Naive thymus-derived CD8-positive, alpha-beta T cell (primary cell): ENCODE measurements around the gene TMEM219. TPM values are rescaled to one million over a fixed set of nuclear protein-coding genes. Genes with fewer than 3 reads are reported as not detected.

Source experiments
- ATAC-seq, 2 donors: fragments of 150-1000 bp; cut with Tn5 transposase in 1 of 2; sonication (Bioruptor Pico), chemical (Tn5 transposase) in 1 of 2; 1 replicate in 1 of 2; 2 replicates in 1 of 2; pipeline ENCODE4 v1.10.0; 2021; ENCODE audit warnings: mild to moderate bottlenecking in 2 of 2, moderate library complexity in 2 of 2
- POLR2A ChIA-PET: fragments of 350-600 bp; sonication (Branson Sonifier 250); formaldehyde crosslinking; loops from one replicate; lab custom pipeline; 2021; ENCODE audit warnings: antibody characterized with exemption; lab: Charles Lee
- DNase-seq, 10 donors: peaks; one replicate each; pipeline versions ENCODE4 v3.0.0 to v3.0.0-alpha.2; 2020 to 2022
- H3K27ac Mint-ChIP-seq, 10 donors: one replicate each; pipeline ENCODE4 v1.8.0; 2020 to 2022; ENCODE audit warnings: mild to moderate bottlenecking in 10 of 10, mixed read lengths in 10 of 10, moderate library complexity in 4 of 10, inconsistent platforms in 1 of 10
- H3K27me3 Mint-ChIP-seq, 5 donors: one replicate each; pipeline ENCODE4 v1.8.0; 2021 to 2022; ENCODE audit warnings: mixed read lengths in 5 of 5
- H3K36me3 Mint-ChIP-seq, 3 donors: one replicate each; pipeline ENCODE4 v1.8.0; 2020 to 2022; ENCODE audit warnings: mixed read lengths in 3 of 3, mild to moderate bottlenecking in 2 of 3, inconsistent platforms in 1 of 3
- H3K4me1 Mint-ChIP-seq, 4 donors: one replicate each; pipeline ENCODE4 v1.8.0; 2021 to 2022; ENCODE audit warnings: mixed read lengths in 4 of 4
- H3K4me3 Mint-ChIP-seq, 10 donors: one replicate each; pipeline ENCODE4 v1.8.0; 2020 to 2022; ENCODE audit warnings: mild to moderate bottlenecking in 10 of 10, mixed read lengths in 10 of 10, moderate library complexity in 6 of 10, inconsistent platforms in 1 of 10
- H3K9me3 Mint-ChIP-seq, 9 donors: one replicate each; pipeline ENCODE4 v1.8.0; 2020 to 2022; ENCODE audit warnings: mixed read lengths in 9 of 9, mild to moderate bottlenecking in 3 of 9, inconsistent platforms in 1 of 9, moderate library complexity in 1 of 9
- polyA plus RNA-seq, 3 donors: library from polyadenylated mRNA; unstranded; fragments of 300-500 nt; fragmentation: Illumina TruSeq; gene quantifications; one replicate each; pipeline ENCODE4 v1.2.3, GENCODE V29; 2021
- total RNA-seq, 8 experiments: library from RNA in 2 of 8; stranded (reverse) in 2 of 8; gene quantifications; one replicate each; pipeline ENCODE4 v1.2.3 and lab custom pipeline; 2021 to 2026

Gene TMEM219
- total and polyA plus RNA-seq, 5 experiments from 2014 or later = 63.1 to 179 (median 157) TPM

DNA sequence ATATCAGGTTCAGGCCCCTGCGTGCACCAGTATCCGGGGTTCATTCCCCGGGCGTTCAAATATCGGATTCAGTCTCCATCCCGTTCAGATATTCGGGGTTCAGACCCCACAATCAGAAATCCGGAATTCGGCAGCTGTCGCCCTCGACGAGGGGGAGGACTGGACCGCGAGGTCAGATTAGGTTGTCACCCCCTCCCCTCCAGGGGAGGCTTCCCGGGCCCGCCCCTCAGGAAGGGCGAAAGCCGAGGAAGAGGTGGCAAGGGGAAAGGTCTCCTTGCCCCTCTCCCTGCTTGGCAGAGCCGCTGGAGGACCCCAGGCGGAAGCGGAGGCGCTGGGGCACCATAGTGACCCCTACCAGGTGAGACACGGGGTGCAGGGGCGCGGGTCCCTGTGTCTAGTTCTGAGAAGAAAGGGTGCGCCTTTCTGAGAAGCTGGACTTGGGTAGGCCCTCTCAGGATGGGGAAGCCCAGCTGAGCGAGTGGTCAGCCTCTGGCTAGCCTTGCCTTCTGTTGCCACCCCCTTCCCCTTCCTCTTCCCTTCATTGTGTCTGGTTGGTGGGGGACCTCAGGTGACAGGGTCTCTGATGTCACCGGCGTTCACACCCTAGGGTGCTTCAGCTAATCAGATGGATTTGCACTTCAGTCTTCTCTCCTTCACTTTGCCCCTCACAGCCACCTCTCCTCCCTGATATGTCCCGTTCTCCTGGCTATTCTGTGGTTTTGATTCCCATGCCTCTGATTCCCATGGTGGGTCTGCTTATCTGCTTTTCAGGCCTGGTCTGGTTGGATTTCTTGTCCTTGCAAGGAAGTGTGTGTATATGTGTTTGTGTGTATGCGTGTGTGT is 12.6 kb downstream of the TMEM219 start:
- no peak for ATAC-seq
- H3K4me3 Mint-ChIP-seq = peak overlapping the region; percentile 82 to 98 (median 95)
- peak overlapping the region; percentile 66 to 96 (median 90) for H3K27ac Mint-ChIP-seq
- H3K27me3 Mint-ChIP-seq = no peaks in the 10 kb centered on the region
- peaks cover 19 to 43% (median 39%) of the 10 kb centered on the region in 4 donors for H3K4me1 Mint-ChIP-seq
- POLR2A ChIA-PET = interaction anchor here (0.8 to 2.8 kb wide), 7 partner anchors 13 to 168 kb away, joined by 3 to 29 read pairs (median 6); partner anchors contain the start of genes ALDOA, KCTD13, MAZ and TMEM219
- no peaks in the 10 kb centered on the region for H3K9me3 Mint-ChIP-seq
- peaks cover 0 to 26% (median 9%) of the 10 kb centered on the region in 3 donors for H3K36me3 Mint-ChIP-seq
- peak in 3 of 10 donors; percentile 9 to 23 (median 15) for DNase-seq

DNA sequence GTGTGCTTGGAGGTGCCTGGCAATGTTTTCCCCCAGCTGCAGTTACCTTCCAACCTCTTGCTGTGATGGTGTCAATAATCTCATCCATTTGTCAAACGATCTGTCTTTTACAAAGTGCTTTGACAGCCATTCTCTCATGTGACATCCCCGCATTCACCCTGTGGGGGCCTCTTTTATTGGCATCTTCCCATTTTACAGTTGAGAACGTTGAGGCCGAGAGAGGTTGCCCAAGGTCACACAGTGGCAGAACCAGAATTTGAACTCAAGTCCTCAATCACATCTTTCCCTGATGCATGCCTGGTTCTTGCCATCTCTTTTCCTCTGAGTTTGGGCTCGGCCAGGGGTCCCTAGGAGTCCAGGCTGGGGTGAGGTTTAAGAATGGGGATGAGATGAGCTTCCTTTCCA is 13.3 kb downstream of the TMEM219 start:
- Mint-ChIP-seq H3K4me3 (peak overlapping the region; percentile 82 to 98 (median 95)), H3K9me3 (no peaks in the 10 kb centered on the region), H3K36me3 (peaks cover 0 to 31% (median 9%) of the 10 kb centered on the region in 3 donors), H3K27ac (peak overlapping the region; percentile 43 to 94 (median 88)), H3K27me3 (no peaks in the 10 kb centered on the region), H3K4me1 (peaks cover 19 to 43% (median 39%) of the 10 kb centered on the region in 4 donors)
- no peak for DNase-seq
- POLR2A ChIA-PET = interaction anchor here (0.8 to 2.8 kb wide), 5 partner anchors 13 to 50 kb away, joined by 3 to 29 read pairs (median 7); partner anchors contain the start of genes KCTD13 and TMEM219
- ATAC-seq = no peak

DNA sequence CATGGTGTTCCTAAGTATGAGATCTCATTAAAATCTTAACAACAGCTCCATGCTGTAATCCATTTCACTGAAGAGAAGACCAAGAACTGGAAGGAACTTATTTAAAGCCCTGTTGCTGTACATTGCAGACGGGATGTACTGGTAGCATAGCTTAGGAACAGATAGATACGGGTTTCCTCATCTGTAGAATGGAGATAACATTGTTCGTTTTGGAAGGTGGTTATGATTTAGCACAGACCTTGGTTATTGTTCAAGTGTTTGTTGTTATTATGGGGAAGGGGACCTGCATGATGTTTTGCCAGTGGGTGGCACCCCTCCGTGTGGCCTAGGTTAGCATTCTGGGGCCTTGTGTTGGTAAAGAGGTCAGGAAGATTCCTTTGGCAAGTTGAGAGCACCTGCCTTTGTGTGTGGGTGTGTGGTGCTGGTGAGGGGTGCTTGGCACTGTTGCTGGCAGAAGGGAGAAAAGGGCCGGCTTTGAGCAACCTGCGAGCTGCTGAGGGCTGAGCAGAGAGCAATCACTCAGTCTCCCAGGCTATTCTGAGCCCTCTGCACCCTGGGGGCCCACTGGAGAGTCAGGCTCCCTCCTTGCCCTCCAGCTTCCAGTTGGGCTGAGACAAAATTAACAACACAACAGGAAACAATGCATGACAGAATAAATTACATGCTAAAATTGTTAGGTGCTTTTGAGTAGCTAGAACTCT is 14.1 kb downstream of the TMEM219 start:
- DNase-seq (no peak), ATAC-seq (no peak)
- Mint-ChIP-seq H3K27ac (peak overlapping the region; percentile 50 to 92 (median 85)), H3K9me3 (no peaks in the 10 kb centered on the region), H3K36me3 (peaks cover 0 to 31% (median 5%) of the 10 kb centered on the region in 3 donors), H3K27me3 (no peaks in the 10 kb centered on the region), H3K4me1 (peaks cover 19 to 43% (median 39%) of the 10 kb centered on the region in 4 donors), H3K4me3 (peak overlapping the region in 9 of 10 donors; percentile 82 to 98 (median 95))
- POLR2A ChIA-PET = interaction anchor here (0.6 to 1.7 kb wide), 4 partner anchors 14 to 154 kb away, joined by 3 to 7 read pairs (median 6); partner anchors contain the start of genes KCTD13 and TMEM219

DNA sequence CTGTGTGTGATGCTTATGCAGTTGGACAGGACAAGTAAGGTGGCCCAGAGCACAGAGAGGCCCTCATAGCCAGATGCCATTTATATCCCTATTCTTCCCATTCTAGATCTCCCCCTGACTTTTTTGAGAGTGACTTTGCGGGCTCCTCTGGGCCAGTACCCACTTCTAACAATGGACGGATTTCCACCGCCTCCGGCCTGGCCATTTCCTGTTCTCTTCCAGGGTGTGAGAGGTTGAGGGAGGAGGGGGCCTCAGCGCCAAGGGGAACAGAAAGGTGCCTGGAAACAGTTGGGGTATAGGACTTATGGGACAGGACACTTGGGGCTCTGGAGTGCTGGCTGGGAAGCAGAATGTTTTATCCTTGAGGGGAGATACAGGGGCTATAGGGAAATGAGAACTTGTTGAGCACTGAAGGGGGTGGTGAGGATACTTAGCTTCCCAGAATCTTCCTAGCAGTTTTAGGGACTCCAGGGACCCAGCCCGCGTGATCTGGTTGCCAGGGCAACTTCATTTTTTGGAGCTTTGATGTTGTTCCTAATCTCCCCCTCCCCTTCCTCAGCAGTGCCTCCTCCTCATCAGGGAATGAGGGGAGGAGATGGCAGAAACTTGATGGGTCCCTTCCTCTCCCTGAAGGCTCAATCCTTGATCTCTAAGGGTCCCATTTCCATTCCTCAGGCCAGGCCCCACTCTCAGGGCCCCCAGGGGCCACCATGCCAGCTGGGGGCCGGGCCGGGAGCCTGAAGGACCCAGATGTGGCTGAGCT is 15.4 kb downstream of the TMEM219 start:
- peak overlapping the region in 6 of 10 donors; percentile 25 to 85 (median 42) for H3K27ac Mint-ChIP-seq
- H3K4me1 Mint-ChIP-seq = peaks cover 19 to 43% (median 39%) of the 10 kb centered on the region in 4 donors
- POLR2A ChIA-PET = interaction anchor here (1.7 kb wide), 1 partner anchor 16 kb away, joined by 6 read pairs; no protein-coding TSS in a partner anchor
- ATAC-seq (no peak), DNase-seq (no peak)
- H3K4me3 Mint-ChIP-seq = peak overlapping the region in 2 of 10 donors; percentile 20 to 96
- H3K27me3 Mint-ChIP-seq = no peaks in the 10 kb centered on the region
- peaks cover 0 to 35% (median 5%) of the 10 kb centered on the region in 3 donors for H3K36me3 Mint-ChIP-seq
- H3K9me3 Mint-ChIP-seq = no peaks in the 10 kb centered on the region

DNA sequence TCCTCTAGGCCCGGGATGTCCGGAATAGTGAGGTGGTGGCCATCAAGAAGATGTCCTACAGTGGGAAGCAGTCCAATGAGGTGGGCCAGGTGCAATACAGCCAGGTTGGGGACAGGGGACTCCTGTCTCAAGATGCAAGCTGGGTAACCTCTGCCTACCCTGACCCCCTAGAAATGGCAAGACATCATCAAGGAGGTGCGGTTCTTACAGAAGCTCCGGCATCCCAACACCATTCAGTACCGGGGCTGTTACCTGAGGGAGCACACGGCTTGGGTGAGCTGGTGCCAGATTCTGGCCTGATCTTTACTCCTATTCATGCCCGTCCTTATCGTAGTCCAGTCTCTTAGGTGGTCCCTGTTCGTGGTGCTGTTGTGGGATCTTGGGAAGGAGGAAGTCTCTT is 16.2 kb downstream of the TMEM219 start:
- Mint-ChIP-seq H3K4me3 (no peak overlapping the region), H3K4me1 (peaks cover 16 to 39% (median 33%) of the 10 kb centered on the region in 4 donors), H3K36me3 (peaks cover 0 to 43% (median 5%) of the 10 kb centered on the region in 3 donors), H3K27me3 (no peaks in the 10 kb centered on the region), H3K27ac (peak overlapping the region in 2 of 10 donors; percentile 15 to 27), H3K9me3 (no peaks in the 10 kb centered on the region)
- DNase-seq (no peak), ATAC-seq (no peak)
- POLR2A ChIA-PET = no interaction called here

DNA sequence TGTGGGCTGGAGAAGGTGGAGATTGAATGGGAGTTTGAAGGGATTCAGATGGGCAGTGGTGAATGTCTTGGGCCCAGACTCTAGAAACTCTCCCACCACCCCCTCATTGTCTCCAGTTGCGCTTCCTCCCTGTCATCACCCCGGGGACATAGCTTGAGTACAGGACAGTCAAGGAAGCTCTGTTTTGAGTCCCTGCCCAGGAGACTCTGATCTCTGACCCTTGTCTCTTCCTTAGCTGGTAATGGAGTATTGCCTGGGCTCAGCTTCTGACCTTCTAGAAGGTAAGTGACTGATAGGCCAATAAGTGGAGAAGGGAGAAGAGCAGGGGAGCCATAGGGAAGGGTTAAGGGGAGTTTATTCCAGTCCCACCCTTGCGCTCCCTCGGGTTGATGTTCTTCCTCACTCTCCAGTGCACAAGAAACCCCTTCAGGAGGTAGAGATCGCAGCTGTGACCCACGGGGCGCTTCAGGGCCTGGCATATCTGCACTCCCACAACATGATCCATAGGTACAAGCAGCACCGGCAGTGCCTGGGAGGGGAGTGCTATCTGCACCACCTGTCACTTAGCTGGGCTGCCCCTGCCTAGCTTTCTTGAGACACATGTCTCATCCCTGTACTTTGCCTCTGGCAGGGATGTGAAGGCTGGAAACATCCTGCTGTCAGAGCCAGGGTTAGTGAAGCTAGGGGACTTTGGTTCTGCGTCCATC is 16.8 kb downstream of the TMEM219 start:
- Mint-ChIP-seq H3K27me3 (no peaks in the 10 kb centered on the region), H3K27ac (peak overlapping the region in 2 of 10 donors; percentile 27 to 40), H3K36me3 (peaks cover 0 to 50% (median 5%) of the 10 kb centered on the region in 3 donors), H3K4me1 (peaks cover 15 to 33% (median 29%) of the 10 kb centered on the region in 4 donors), H3K9me3 (no peaks in the 10 kb centered on the region), H3K4me3 (no peak overlapping the region)
- no peak for ATAC-seq
- POLR2A ChIA-PET = no interaction called here
- DNase-seq = no peak

DNA sequence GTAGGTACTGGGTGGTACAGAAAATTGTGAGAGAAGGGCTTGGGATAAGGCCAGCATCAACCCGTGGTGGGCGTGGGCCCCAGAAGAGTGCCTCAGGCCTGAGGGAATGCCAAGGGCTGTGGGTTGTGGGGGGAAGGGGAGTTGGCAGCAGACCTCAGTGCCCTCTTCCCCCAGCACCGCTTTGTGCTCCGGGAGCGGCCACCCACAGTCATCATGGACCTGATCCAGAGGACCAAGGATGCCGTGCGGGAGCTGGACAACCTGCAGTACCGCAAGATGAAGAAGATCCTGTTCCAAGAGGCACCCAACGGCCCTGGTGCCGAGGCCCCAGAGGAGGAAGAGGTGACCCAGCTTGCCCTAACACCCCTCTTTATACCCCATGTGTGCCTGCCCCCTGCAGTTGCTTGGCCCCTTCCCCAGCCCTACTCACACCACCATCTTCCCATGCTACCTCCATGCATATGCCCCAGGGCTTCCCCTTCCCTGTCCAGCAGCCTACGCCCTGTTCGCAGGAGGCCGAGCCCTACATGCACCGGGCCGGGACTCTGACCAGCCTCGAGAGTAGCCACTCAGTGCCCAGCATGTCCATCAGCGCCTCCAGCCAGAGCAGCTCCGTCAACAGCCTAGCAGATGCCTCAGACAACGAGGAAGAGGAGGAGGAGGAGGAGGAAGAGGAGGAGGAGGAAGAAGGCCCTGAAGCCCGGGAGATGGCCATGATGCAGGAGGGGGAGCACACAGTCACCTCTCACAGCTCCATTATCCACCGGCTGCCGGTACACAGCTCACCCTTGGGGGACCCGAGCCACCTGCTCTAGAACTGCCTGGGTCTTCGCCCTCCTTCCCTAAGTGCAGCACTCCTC is 20.9 kb downstream of the TMEM219 start:
- POLR2A ChIA-PET = interaction anchor here (0.6 kb wide), 2 partner anchors 11 kb away, joined by 3 read pairs; no protein-coding TSS in a partner anchor
- peaks cover 0 to 81% (median 7%) of the 10 kb centered on the region in 3 donors for H3K36me3 Mint-ChIP-seq
- ATAC-seq (no peak), DNase-seq (no peak)
- H3K27me3 Mint-ChIP-seq = no peaks in the 10 kb centered on the region
- peak overlapping the region in 1 of 10 donors; percentile 15 for H3K27ac Mint-ChIP-seq
- no peak overlapping the region for H3K4me3 Mint-ChIP-seq
- peaks cover 0 to 4% (median under 1%) of the 10 kb centered on the region in 4 donors for H3K4me1 Mint-ChIP-seq
- no peaks in the 10 kb centered on the region for H3K9me3 Mint-ChIP-seq

DNA sequence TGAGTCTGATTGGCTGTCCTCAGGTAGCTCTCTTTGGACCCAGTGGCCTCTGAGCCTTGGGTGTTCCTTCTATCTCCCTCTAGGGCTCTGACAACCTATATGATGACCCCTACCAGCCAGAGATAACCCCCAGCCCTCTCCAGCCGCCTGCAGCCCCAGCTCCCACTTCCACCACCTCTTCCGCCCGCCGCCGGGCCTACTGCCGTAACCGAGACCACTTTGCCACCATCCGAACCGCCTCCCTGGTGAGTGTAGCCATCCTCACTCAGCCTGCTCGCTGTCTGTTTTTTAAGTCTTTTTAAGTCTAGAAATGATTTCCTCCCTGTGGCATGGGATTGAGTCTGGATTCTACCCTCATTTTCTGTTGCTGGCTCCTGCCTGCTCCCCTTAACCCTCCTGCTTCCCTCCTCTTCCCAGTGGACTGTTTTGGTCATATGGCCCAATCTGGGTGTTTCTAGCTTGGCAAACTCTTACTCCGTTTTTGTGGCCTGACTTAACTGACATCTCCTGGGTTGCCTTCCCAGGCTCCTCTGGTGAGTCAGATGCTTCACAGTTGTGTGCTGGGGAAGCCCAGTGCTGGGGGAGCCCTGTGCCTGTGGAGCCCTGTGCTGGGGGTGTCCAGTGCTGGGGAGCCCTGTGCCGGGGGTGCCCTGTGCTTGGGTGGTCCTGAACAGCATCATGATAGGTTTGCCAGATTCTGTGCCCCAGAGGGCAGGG is 21.7 kb downstream of the TMEM219 start:
- no peak for ATAC-seq
- Mint-ChIP-seq H3K36me3 (peaks cover 0 to 83% (median 9%) of the 10 kb centered on the region in 3 donors), H3K27ac (no peak overlapping the region), H3K4me1 (peaks cover 0 to 6% (median 2%) of the 10 kb centered on the region in 4 donors), H3K4me3 (no peak overlapping the region), H3K27me3 (no peaks in the 10 kb centered on the region), H3K9me3 (no peaks in the 10 kb centered on the region)
- no peak for DNase-seq
- POLR2A ChIA-PET = no interaction called here

DNA sequence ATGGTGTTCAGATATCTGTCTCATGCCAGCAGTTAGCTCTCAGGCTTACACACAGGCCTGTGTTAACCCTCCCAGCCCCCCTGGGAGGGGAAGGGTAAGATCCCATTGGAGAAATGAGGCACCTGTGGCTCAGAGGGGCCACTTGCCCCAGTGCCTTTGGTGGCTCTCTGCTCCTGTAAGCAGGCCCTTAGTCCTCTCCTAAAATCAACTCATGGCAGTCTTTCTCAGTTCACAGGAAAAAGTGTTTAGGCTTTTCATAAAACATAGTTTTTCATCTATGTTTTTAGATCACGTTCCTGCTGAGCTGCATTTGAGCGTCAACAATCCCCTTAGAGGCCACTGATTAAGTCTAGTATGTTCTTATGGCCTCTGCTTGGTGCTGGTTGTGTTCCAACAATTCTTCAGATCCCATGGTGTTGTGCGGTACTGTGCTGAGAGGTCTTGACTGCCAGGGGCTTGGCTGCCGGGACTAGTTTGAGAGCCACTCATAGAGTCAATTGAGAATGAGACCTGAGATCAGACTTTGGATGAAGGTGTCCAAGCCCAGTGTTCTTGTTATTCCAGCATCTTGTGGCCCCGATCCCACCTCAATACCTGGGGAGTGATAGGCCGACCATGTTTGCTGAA is 22.4 kb downstream of the TMEM219 start:
- POLR2A ChIA-PET = no interaction called here
- no peak for ATAC-seq
- no peaks in the 10 kb centered on the region for H3K9me3 Mint-ChIP-seq

DNA sequence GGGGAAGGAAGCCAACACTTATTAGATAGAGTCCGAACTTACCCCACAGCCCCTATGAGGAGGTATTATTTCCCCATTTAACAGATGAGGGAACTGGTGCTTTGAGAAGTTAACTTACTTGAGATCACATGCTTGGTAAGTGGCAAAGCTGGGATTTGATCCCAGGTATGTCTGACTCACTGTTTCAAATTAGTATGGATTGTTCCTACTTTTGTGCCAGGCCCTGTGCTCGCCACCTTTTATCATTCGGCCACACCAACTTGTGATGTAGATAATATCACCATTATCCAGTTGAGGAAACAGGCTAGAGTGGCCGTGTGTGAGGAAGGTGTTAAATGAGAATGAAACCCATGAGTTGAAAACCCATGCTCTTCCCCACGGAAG is 22.9 kb downstream of the TMEM219 start:
- H3K36me3 Mint-ChIP-seq = peaks cover 0 to 83% (median 6%) of the 10 kb centered on the region in 3 donors
- no peaks in the 10 kb centered on the region for H3K9me3 Mint-ChIP-seq
- H3K4me1 Mint-ChIP-seq = peaks cover 0 to 8% (median 2%) of the 10 kb centered on the region in 4 donors
- no peak overlapping the region for H3K27ac Mint-ChIP-seq
- DNase-seq = no peak
- H3K27me3 Mint-ChIP-seq = no peaks in the 10 kb centered on the region
- POLR2A ChIA-PET = interaction anchor here (0.6 kb wide), 1 partner anchor 133 kb away, joined by 3 read pairs; no protein-coding TSS in a partner anchor
- H3K4me3 Mint-ChIP-seq = no peak overlapping the region
- no peak for ATAC-seq

More for the DNA sequence above, 22.4 kb downstream of the TMEM219 start:
- Mint-ChIP-seq H3K36me3 (peaks cover 0 to 82% (median 8%) of the 10 kb centered on the region in 3 donors), H3K4me3 (no peak overlapping the region), H3K27ac (no peak overlapping the region), H3K27me3 (no peaks in the 10 kb centered on the region), H3K4me1 (peaks cover 0 to 8% (median 2%) of the 10 kb centered on the region in 4 donors)
- DNase-seq = no peak
